Kidney (tissue), 14 donors: ENCODE measurements around the gene LPIN2. TPM values are rescaled to one million over a fixed set of nuclear protein-coding genes. Genes with fewer than 3 reads are reported as not detected.
A peak's percentile ranks its signal among the peaks of the same experiment; 100 is the strongest.
"Not testable (repeated sequence)": the region's sequence is repeated elsewhere in the genome, so short reads cannot be mapped to it uniquely, and the experiment has no call there.

Experiments
- DNase-seq, 5 donors: peaks; one replicate each; pipeline ENCODE4 v3.0.0-alpha.2; 2013 to 2020
- FAIRE-seq: peaks from 2 replicates; lab custom pipeline; 2012; peaks lifted over from hg19 to GRCh38; lab: Jason Lieb, UNC
- H3K27ac ChIP-seq, 2 donors: one replicate each; pipeline ENCODE4 v1.7.0; 2013; ENCODE audit warnings: low read depth in 2 of 2, low read length in 2 of 2, inconsistent platforms in 1 of 2
- H3K27me3 ChIP-seq: one replicate; pipeline ENCODE4 v1.7.1; 2013; ENCODE audit warnings: low read length, inconsistent platforms; ENCODE audit not compliant: control insufficient read depth, insufficient read depth
- H3K36me3 ChIP-seq, 3 donors: one replicate each; pipeline versions ENCODE4 v1.7.0 to v1.7.1; 2013; ENCODE audit warnings: low read length in 3 of 3, control low read depth in 1 of 3, inconsistent platforms in 1 of 3; ENCODE audit not compliant: insufficient read depth in 3 of 3, control insufficient read depth in 2 of 3
- H3K4me1 ChIP-seq, 3 donors: one replicate each; pipeline versions ENCODE4 v1.7.0 to v1.7.1; 2013; ENCODE audit warnings: low read length in 3 of 3, inconsistent platforms in 1 of 3, low read depth in 1 of 3; ENCODE audit not compliant: control insufficient read depth in 2 of 3, insufficient read depth in 2 of 3
- H3K4me3 ChIP-seq, 3 donors: one replicate each; pipeline versions ENCODE4 v1.7.0 to v1.8.1; 2013; ENCODE audit warnings: low read length in 3 of 3, control low read depth in 1 of 3, inconsistent platforms in 1 of 3
- H3K9ac ChIP-seq, 3 donors: one replicate each; pipeline versions ENCODE4 v1.7.0 to v1.7.1; 2013; ENCODE audit warnings: low read length in 3 of 3, control low read depth in 1 of 3, inconsistent platforms in 1 of 3
- H3K9me3 ChIP-seq, 3 donors: one replicate each; pipeline versions ENCODE4 v1.7.0 to v1.7.1; 2013; ENCODE audit warnings: low read length in 3 of 3, control low read depth in 1 of 3, inconsistent platforms in 1 of 3; ENCODE audit not compliant: control insufficient read depth in 2 of 3, insufficient read depth in 1 of 3
- intact Hi-C: fragments of 100-400 bp; cut with DNase I; formaldehyde crosslinking; loops from one replicate; pipeline ENCODE4 v1.11.1; 2022
- polyA plus RNA-seq: library from polyadenylated mRNA; stranded (reverse); fragments of 350-450 nt; fragmentation: Illumina TruSeq; extraction: RNeasy Lipid Tissue Mini Kit (QIAGEN cat#74804); gene quantifications from one replicate; pipeline ENCODE4 v1.2.3, GENCODE V29; 2014; ENCODE audit warnings: low read depth, low replicate concordance; ENCODE audit not compliant: insufficient read depth
- total RNA-seq: library from RNA; stranded (reverse); fragmentation: NEBNext Ultra II Directional; extraction: Animal tissue kit (Norgen Biotek cat#: 25700); gene quantifications from one replicate; pipeline ENCODE4 v1.2.1, GENCODE V29; 2021
- TF ChIP-seq, protein P1 (sequence below): IDR thresholded peaks from 3 replicates; pipeline ENCODE4 v1.5.1; 2012; ENCODE audit warnings: mild to moderate bottlenecking, moderate library complexity, borderline replicate concordance; ENCODE audit not compliant: insufficient read depth; ENCODE audit errors: extremely low read depth
- donor health status: control.
- donor health status: control.
- donor health status: control.
- donor health status: control.
- donor health status: control.
- donor health status: DM: yes; HTN: yes; CAD: no.
- donor health status: Normal renal cell carcinoma (clear cell type).

The LPIN2 gene
- total and polyA plus RNA-seq, 2 donors from 2014 or later: 14.3 to 52.3 TPM

DNA sequence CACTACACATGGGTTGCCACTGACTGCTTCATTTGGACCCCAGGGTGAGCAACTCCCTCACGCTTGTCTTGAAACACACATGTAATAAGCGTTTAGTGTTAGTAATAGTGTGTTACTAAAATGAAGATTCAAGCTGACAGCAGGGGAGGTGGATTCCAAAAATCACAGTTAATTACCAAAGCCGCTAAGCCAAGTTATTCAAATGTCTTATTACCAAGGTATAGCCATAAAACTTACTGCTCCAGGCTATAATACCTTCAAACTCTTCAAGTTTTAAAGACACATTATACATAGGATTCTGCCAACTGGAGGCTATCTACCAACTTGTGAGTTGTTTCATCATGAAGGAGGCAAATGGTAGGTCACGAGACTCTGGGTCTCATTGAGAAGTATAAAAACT, 2.9 kb downstream of the LPIN2 start:
- H3K9ac ChIP-seq: no peak overlapping the region
- TF ChIP-seq, protein P1, sequence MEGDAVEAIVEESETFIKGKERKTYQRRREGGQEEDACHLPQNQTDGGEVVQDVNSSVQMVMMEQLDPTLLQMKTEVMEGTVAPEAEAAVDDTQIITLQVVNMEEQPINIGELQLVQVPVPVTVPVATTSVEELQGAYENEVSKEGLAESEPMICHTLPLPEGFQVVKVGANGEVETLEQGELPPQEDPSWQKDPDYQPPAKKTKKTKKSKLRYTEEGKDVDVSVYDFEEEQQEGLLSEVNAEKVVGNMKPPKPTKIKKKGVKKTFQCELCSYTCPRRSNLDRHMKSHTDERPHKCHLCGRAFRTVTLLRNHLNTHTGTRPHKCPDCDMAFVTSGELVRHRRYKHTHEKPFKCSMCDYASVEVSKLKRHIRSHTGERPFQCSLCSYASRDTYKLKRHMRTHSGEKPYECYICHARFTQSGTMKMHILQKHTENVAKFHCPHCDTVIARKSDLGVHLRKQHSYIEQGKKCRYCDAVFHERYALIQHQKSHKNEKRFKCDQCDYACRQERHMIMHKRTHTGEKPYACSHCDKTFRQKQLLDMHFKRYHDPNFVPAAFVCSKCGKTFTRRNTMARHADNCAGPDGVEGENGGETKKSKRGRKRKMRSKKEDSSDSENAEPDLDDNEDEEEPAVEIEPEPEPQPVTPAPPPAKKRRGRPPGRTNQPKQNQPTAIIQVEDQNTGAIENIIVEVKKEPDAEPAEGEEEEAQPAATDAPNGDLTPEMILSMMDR: no peak
- FAIRE-seq (no peak), DNase-seq (no peak)
- peak overlapping the region in 2 of 3 donors; percentile 34 to 72 for H3K4me3 ChIP-seq
- no peaks in the 10 kb centered on the region for H3K9me3 ChIP-seq
- no peak overlapping the region for H3K27ac ChIP-seq
- H3K36me3 ChIP-seq: peaks cover 0 to 9% (median 5%) of the 10 kb centered on the region in 3 donors
- H3K27me3 ChIP-seq: no peaks in the 10 kb centered on the region
- H3K4me1 ChIP-seq: peaks cover 0 to 14% (median 12%) of the 10 kb centered on the region in 3 donors
- intact Hi-C loops: no loop called here

DNA sequence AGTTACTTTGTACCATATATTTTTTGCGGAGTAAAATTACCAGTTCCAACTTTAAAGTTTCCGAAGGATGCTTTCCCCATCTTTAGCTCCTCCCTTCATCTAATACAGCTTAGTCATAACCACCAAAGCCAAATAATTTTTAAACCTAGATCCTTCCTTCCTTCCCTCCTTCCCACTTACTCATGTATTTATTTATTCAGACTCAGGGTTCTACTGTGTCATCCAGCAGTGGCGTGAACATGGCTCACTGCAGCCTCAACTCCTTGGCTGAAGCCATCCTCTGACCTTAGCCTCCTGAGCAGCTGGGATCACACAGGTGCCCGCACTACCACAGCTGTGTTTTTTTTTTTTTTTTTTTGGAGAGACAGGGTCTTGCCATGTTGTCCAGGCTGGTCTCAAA, 4.4 kb downstream of the LPIN2 start:
- H3K4me3 ChIP-seq: no peak overlapping the region
- FAIRE-seq: no peak
- intact Hi-C loops: no loop called here
- DNase-seq: no peak
- peaks cover 0 to 2% (median 0%) of the 10 kb centered on the region in 3 donors for H3K9me3 ChIP-seq
- peaks cover 4 to 9% (median 5%) of the 10 kb centered on the region in 3 donors for H3K36me3 ChIP-seq
- H3K4me1 ChIP-seq: peaks cover 0 to 13% (median 12%) of the 10 kb centered on the region in 3 donors
- H3K27ac ChIP-seq: no peak overlapping the region
- no peak overlapping the region for H3K9ac ChIP-seq
- no peaks in the 10 kb centered on the region for H3K27me3 ChIP-seq
- TF ChIP-seq, protein P1: no peak

DNA sequence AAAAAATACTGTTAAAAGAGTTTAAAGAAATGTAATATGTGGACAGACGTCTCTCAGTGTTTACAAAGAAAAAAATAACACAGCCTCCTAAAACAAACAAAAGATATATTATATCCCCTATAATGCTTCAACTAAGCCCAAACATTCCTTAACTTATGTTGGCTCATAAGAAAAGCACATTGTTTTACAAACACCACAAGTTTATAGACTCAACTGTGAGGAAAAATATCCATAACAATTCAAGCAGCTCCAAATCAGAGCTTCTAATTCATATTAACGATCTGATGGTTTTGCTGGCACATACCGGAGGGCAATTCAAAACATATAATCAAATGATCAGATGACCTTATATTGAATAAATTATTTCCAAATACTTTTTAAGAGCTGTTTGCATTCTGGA, 5.5 kb downstream of the LPIN2 start:
- Histone ChIP-seq H3K9me3 (peaks cover 0 to 2% (median 0%) of the 10 kb centered on the region in 3 donors), H3K36me3 (peaks cover 4 to 17% (median 5%) of the 10 kb centered on the region in 3 donors), H3K4me1 (peaks cover 0 to 23% (median 12%) of the 10 kb centered on the region in 3 donors), H3K27me3 (no peaks in the 10 kb centered on the region), H3K4me3 (no peak overlapping the region), H3K27ac (no peak overlapping the region), H3K9ac (no peak overlapping the region)
- intact Hi-C loops: no loop called here
- FAIRE-seq (no peak), DNase-seq (no peak)
- TF ChIP-seq, protein P1: no peak

DNA sequence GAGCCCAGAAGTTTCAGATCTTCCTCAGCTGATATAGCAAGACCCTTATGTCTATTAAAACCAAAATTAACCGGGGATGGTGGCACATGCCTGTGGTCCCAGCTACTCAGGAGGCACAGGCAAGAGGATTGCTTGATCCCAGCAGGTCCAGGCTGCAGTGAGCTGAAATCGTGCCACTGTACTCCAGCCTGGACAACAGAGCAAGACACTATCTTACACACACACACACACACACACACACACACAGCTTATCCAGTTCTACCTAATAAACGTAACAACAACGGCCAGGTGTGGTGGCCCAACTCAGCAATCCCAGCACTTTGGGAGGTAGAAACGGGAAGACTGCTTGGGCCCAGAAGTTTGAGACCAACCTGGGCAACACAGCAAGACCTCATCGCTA, 7.5 kb downstream of the LPIN2 start:
- H3K9ac ChIP-seq: no peak overlapping the region
- FAIRE-seq (no peak), DNase-seq (no peak)
- H3K4me1 ChIP-seq: peaks cover 0 to 17% (median 0%) of the 10 kb centered on the region in 3 donors
- H3K9me3 ChIP-seq: peaks cover 0 to 2% (median 0%) of the 10 kb centered on the region in 3 donors
- H3K27ac ChIP-seq: no peak overlapping the region
- no peak overlapping the region for H3K4me3 ChIP-seq
- TF ChIP-seq, protein P1: no peak
- H3K36me3 ChIP-seq: peaks cover under 1 to 16% (median 4%) of the 10 kb centered on the region in 3 donors
- intact Hi-C loops: no loop called here
- H3K27me3 ChIP-seq: no peaks in the 10 kb centered on the region

DNA sequence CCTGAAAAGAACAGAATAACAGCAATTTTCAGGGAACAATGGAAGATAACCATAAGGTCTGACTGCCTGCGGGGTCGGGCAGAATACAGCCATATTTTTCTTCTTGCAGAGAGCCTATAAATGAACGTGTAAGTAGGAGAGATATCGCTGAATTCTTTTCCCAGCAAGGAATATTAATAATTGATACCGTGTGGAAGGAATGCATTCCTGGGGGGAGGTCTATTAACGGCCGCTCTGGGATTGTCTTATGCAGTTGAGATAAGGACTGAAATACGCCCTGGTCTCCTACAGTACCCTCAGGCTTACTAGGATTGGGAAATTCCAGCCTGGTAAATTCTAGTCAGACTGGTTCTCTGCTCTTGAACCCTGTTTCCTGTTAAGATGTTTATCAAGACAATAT, 9.2 kb downstream of the LPIN2 start:
- H3K9ac ChIP-seq, H3K27me3 ChIP-seq, DNase-seq, intact Hi-C loops, H3K27ac ChIP-seq, H3K4me3 ChIP-seq, H3K36me3 ChIP-seq, FAIRE-seq, H3K9me3 ChIP-seq: not testable (repeated sequence)
- peaks cover 0 to 12% (median 0%) of the 10 kb centered on the region in 3 donors for H3K4me1 ChIP-seq
